Erythroblast (primary cell): ENCODE measurements around the gene MVD.

Source experiments
- GATA1 ChIP-seq: IDR thresholded peaks from 2 replicates; pipeline ENCODE4 v1.6.1; 2011; ENCODE audit warnings: low read depth, mild to moderate bottlenecking, control low read depth, low read length, moderate library complexity
- POLR2A ChIP-seq: IDR thresholded peaks from 2 replicates; pipeline ENCODE4 v1.6.1; 2011; ENCODE audit warnings: mild to moderate bottlenecking, low read length

GRCh38 chr16:88643644-88643932 lies 19.3 kb downstream of the MVD start:
- TF ChIP-seq POLR2A (no peak), GATA1 (no peak)
